Measurements from ENCODE around the gene CIT.

The CIT gene

DNA sequence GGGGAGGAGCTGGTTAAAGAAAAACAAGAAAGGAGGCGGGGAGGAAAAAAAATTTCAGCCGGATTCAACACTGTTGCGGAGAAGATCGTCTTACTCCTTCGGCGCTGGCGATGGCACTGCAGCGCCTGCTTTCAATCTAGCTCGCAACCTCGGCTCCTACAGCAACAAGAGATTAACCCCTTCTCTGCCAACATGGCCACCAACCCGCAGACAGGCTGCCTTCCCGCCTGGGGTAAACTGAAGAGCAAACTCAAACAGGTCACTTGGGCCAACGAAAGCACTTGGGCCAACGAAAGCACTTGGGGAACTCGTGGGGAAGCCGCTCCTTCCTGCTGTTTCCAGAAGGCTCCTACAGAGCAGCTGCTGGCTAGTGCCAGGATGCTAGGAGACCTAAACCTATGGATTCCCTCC lies 73.7 kb downstream of the CIT start:
- DNase-seq: no peak

DNA sequence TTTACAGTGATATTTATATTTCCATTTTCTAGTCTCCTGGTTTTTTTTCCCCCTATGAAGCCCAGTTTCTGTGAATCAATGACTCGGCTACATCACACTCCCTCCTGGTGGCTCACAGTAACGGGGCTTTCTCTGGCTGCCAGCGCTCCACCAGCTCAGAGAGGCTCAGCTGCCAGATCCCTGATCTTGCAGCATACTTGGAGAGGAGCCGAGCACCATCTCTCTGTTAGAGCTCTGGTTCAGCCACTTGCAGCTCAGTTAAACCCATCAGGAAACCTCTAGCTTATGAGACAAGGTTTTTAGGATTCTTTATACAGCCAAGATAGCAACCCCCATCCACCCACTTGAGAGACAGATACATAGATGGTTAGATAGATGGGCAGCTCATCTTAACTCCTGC lies 74.6 kb downstream of the CIT start:
- DNase-seq: no peak

DNA sequence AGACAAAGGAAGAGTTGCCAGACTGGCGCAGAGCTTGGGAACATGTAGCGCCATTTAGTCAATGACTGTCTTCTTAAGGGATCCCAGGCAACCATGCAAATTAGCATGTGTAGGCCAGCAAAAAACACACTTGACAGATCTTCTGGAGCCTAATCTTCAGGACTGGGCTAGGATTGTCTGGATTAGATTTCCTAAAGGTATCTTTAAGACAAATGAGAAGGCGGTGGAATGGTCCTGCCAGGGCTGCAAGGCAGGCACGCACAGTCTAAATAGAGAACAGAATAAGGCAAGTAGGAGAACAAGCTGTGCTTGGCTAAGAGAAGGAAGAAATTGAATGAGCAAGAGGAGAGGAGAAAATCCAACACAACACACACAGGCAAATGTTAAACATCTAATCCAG lies 80.0 kb downstream of the CIT start:
- no peak for DNase-seq

- no peak for DNase-seq
Measured at GRCh38 chr12:119796292-119796691, 80.8 kb downstream of the CIT start.

DNA sequence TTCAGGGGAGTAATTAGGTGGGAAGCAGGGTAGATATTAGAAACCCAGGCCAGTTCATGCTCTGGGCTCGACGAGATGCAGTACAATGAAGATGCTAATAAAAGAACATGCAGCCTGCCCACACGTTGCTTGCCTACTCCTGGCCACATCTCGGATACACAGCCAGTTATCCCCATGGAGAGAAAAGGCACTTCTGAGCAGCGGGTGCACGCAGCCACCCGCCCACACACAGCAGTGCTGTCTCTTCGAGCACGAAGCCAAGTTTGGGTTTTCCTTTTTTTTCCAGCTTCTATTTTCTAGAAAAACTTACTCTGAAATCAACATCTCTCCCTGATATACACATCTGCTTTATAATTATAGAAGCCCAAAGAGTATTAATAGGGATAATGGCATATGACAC lies 85.7 kb downstream of the CIT start:
- DNase-seq: no peak

GRCh38 chr12:119788786-119789185 lies 88.3 kb downstream of the CIT start:
- no peak for DNase-seq

- no peak for DNase-seq
Measured at GRCh38 chr12:119786539-119786938, 90.6 kb downstream of the CIT start.

DNA sequence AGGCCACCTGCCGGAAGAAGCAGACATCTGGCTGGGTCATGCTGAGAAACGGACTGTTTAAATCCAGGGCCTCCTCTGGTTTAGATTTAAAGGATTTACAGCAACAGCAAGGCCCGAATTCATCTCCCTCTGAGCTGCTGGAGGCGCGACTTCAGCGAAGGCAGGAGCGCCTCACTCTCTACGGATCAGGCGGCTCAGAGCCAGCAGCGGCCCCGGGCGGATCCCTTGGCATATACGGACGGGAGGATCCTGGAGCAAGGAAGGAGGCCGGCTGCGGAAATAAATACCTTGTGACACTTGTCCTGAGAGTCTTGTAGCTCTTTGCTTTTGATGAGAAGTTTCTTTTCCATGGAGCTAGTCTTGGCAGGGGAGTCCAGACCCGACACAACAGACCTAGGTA lies 92.4 kb downstream of the CIT start:
- no peak for DNase-seq

- DNase-seq: no peak
Measured at GRCh38 chr12:119783787-119784186, 93.3 kb downstream of the CIT start.

GRCh38 chr12:119781804-119782203 lies 95.3 kb downstream of the CIT start:
- no peak for DNase-seq

DNA sequence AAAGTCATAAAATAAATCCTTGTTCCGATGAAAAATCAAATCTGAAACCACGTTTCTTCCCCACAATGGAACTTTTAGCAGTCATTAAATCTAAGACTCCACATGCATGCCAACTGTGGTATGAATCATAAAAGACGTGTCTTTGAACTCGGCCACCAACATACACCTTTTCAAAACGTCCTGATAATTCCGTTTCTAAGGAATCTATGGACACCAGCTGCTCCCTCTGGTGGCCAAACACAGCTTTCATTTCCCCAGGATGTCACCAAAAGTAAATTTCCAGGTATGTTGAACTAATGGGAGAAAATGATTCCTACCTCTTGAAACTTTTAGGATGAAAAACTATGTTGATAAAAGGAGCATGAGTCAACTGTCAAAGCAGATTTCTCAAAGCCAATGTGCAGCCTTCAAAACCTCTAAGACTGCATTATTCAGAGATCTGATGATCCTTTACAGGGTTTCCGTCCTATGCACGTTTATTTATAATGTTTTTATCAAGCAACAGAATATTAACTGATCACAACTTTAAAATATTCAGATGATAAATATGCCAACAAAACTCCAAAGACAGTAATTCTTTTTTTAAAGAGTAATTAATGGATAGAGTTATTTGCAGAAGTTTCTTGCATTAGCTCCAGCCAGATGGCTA lies 96.2 kb downstream of the CIT start:
- DNase-seq: no peak

DNA sequence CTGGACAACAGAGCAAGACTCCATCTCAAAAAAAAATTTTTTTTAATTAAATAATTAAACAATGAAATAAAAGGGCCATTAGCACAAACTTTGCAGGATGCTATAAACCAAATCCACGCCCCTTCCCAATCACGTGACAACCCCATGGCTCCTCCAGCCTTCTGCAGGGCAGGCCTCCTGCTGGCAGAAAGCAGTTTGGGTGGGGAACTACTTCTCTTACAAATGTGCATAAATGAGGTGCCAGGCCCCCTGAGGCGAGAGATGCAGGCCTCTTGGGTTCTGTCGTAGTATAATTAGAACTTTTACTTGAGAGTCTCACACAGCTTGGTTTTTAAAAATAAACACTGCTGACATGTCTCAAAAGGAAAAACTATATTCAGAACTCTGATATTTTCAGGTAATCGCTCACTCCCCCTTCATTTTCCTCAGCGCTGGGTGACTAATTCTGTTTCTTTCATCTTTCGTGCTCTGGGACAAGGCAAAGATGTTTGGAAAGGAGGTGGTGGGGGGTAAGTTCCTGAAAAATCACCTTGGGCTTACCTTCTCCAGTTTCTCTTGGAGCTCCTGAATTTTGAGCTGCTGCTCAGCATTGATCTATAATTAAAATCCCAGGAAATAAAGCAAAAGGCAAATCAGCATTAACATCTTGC lies 101.7 kb downstream of the CIT start:
- DNase-seq: no peak

GRCh38 chr12:119772431-119772830 lies 104.7 kb downstream of the CIT start:
- DNase-seq: no peak

DNA sequence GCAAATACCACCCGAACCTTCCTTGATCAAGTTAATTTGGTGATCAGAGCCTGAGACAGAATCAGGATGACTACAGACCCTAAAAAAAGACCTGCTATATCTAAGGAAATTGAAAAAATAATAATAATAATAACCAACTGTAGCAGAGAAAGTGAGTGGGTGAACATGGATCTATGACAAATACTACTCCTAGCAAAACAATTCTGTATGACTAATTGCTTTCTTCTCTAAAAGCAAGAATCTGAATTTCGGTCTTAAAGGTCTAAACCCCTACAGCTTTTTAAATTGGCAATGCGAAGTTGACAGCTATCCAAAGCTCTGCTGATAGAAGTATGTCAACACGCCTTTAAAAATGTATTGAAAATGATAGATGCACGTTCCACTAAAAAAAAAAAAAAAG lies 107.0 kb downstream of the CIT start:
- no peak for DNase-seq

DNA sequence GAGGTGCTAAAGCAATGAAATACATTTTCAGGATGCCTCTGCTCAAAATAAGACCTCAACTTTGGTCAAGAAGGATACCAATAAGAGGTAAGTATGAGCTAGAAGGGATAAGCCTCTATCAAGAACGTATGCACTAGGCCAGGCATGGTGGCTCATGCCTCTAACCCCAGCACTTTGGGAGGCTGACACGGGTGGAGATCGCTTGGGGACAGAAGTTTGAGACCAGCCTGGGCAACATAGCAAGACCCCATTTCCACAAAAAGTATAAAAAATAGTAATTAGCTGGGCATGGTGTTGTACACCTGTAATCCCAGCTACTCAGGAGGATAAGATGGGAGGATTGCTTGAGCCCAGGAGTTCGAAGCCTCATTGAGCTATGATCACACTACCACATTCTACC lies 114.5 kb downstream of the CIT start:
- no peak for DNase-seq

- no peak for DNase-seq
Measured at GRCh38 chr12:119758722-119759121, 118.4 kb downstream of the CIT start.

DNA sequence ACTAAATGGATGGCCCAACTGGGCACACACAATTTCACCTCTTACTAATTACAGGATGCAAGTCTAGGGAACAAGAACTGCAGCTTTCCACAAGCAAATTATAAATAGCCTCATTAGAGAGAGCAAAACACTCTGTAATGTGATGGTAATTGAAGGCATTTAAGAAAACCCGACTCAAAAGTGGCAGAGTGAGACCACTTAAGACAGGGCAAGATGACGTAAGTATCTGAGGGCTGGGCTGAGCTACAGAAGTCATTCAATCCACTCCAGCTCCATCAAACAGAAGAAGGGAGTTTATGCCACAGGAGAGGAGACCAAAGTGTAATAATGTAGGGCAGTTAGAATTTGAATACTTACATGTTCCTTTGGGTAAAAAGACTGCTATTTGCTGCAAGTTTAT lies 118.9 kb downstream of the CIT start:
- no peak for DNase-seq

- DNase-seq: no peak
Measured at GRCh38 chr12:119751961-119752360, 125.2 kb downstream of the CIT start.

DNA sequence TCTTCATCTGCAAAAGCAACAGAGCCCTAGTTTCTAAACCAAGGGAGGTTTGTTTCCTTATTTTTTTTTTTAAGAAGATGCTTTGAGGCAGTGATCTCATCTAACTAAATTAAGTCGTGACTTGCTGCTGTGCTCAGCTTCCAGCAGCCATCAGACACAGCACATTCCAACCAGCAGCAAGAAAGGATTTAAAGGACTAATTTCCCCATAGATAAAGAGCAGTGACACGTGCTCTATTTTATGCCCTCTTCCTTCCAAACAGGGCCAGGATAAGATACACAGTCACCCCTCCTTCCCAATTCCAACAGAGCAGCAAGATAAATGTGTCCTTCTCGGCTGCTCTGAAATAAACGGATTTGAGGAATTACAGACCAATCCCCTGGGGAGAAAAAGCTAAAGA lies 127.5 kb downstream of the CIT start:
- DNase-seq: no peak

DNA sequence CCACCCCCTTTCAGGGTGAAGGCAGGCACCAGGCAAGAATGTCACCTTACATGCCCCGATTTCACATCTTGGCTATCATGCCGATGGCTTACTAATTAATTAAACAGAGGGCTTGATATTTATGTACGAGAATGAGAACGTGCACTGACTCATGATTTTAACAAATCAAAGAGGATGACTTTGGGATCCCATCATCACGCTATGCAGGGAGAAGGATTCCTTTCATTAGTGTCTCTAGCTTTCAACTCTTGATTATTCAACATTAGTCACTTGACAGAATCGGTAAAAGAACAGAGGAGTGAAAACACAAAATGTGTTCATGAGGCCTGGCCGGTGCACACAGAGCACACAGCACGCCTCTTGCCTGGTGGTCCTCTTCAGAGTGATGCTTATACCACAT lies 128.6 kb downstream of the CIT start:
- no peak for DNase-seq

- DNase-seq: no peak
Measured at GRCh38 chr12:119746169-119746568, 131.0 kb downstream of the CIT start.

DNA sequence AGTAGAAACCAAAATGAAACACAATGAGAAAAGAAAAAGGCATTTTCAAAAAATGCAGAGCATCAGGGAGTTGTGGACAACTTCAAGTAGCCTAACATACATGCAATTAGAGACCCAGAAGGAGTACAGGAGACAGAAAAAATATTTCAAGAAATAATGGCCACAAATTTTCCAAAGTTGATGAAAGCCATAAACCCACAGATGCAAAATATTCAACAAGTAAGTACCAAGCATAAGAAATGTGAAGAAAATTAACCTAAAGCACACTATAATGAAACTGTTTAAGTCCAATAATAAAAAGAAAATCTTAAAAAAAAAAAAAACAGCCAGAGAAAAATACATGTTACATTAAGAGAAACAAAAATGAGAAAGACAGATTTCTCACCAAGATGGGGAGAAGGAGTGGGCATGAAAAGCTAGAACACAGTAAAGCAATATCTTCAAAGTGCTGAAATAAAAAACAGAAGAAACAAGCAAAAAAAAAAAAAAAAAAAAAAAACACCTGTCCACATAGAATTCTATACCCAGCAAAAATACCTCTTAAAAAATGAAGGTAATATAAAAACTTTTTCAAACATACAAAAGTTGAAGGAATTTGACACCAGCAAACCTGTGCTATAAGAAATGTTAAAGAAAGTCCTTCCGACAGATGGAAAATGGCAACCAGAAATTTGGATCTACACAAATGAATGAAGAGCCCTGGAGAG lies 132.1 kb downstream of the CIT start:
- DNase-seq: no peak

- no peak for DNase-seq
Measured at GRCh38 chr12:119742700-119743099, 134.4 kb downstream of the CIT start.

- DNase-seq: no peak
Measured at GRCh38 chr12:119740830-119741229, 136.3 kb downstream of the CIT start.

DNA sequence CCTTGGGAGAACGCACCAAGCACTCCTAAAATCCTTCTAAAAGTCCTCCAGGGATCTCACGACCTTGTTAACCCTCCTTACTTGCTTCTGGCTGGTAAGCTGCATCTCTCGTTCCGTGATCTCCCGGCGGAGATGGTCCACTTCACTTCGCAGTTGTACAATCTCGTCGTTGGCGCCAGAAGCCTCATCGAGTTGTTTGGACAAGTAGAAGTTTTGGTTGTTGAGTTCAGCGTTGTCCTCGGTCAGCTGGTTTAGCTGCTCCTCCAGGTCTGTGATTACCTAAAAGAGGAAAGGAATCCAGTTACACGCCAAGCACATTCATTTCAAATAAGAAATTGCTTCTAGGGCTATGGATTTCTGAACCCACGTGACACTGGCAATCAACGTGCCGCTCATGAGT lies 142.0 kb downstream of the CIT start:
- DNase-seq: no peak
